Neuronal stem cell (in vitro differentiated cells): ENCODE data around the gene NFE2L3.
A peak's percentile ranks its signal among the peaks of the same experiment; 100 is the strongest.
"Not testable (repeated sequence)": the region's sequence is repeated elsewhere in the genome, so short reads cannot be mapped to it uniquely, and the experiment has no call there.

Source experiments
- DNase-seq: peaks from one replicate; pipeline ENCODE4 v3.0.0-alpha.2; 2013; ENCODE audit warnings: low spot score
- H2AFZ ChIP-seq: one replicate; pipeline ENCODE4 v1.6.1; 2013; ENCODE audit warnings: mild to moderate bottlenecking, low read length, inconsistent platforms
- H2AK5ac ChIP-seq: 2 replicates; pipeline ENCODE4 v1.6.1; 2013; ENCODE audit warnings: low read depth, mild to moderate bottlenecking, inconsistent platforms, low read length, moderate library complexity, mixed read lengths
- H2BK120ac ChIP-seq: 2 replicates; pipeline ENCODE4 v1.6.1; 2013; ENCODE audit warnings: low read depth, mild to moderate bottlenecking, inconsistent platforms, low read length, moderate library complexity, mixed read lengths
- H2BK12ac ChIP-seq: one replicate; pipeline ENCODE4 v1.6.1; 2013; ENCODE audit warnings: low read length, inconsistent platforms
- H2BK15ac ChIP-seq: 2 replicates; pipeline ENCODE4 v1.6.1; 2013; ENCODE audit warnings: mild to moderate bottlenecking, low read length, inconsistent platforms, mixed read lengths
- H2BK5ac ChIP-seq: one replicate; pipeline ENCODE4 v1.6.1; 2013; ENCODE audit warnings: inconsistent platforms, mild to moderate bottlenecking, low read length, moderate library complexity
- H3K14ac ChIP-seq: one replicate; pipeline ENCODE4 v1.6.1; 2013; ENCODE audit warnings: low read length, inconsistent platforms
- H3K18ac ChIP-seq: 2 replicates; pipeline ENCODE4 v1.6.1; 2013; ENCODE audit warnings: low read length, inconsistent platforms
- H3K23ac ChIP-seq: 2 replicates; pipeline ENCODE4 v1.6.1; 2013; ENCODE audit warnings: low read depth, mild to moderate bottlenecking, mixed read lengths, low read length, inconsistent platforms; ENCODE audit not compliant: poor library complexity
- H3K27ac ChIP-seq: replicated peaks from 3 replicates; pipeline ENCODE4 v1.5.1; 2013; ENCODE audit warnings: low read length, inconsistent platforms
- H3K27me3 ChIP-seq, 3 experiments: 2 replicates each; pipeline ENCODE4 v1.6.1; 2013; ENCODE audit warnings: low read length in 3 of 3, mild to moderate bottlenecking in 2 of 3, inconsistent platforms in 1 of 3, low read depth in 1 of 3, mixed read lengths in 1 of 3, moderate library complexity in 1 of 3; ENCODE audit not compliant: control insufficient read depth in 3 of 3, insufficient read depth in 3 of 3
- H3K36me3 ChIP-seq, 2 donors: replicated peaks in 1 of 2; 2 replicates each; pipeline ENCODE4 v1.6.1; 2013; ENCODE audit warnings: low read length in 2 of 2; ENCODE audit not compliant: control insufficient read depth in 2 of 2, insufficient read depth in 2 of 2
- H3K4ac ChIP-seq: 2 replicates; pipeline ENCODE4 v1.6.1; 2013; ENCODE audit warnings: inconsistent platforms, mild to moderate bottlenecking, low read length, moderate library complexity
- H3K4me1 ChIP-seq, 2 donors: 1 replicate in 1 of 2; 2 replicates in 1 of 2; pipeline ENCODE4 v1.6.1; 2013; ENCODE audit warnings: low read length in 2 of 2, low read depth in 1 of 2; ENCODE audit not compliant: control insufficient read depth in 2 of 2, insufficient read depth in 1 of 2
- H3K4me2 ChIP-seq: one replicate; pipeline ENCODE4 v1.6.1; 2013; ENCODE audit warnings: mild to moderate bottlenecking, low read length, inconsistent platforms; ENCODE audit not compliant: insufficient read depth, poor library complexity, severe bottlenecking
- H3K4me3 ChIP-seq, 2 donors: 2 replicates each; pipeline ENCODE4 v1.5.1; 2013; ENCODE audit warnings: low read length in 2 of 2, mild to moderate bottlenecking in 2 of 2, inconsistent platforms in 1 of 2, moderate library complexity in 1 of 2
- H3K79me1 ChIP-seq: one replicate; pipeline ENCODE4 v1.6.1; 2013; ENCODE audit warnings: low read depth, mild to moderate bottlenecking, inconsistent platforms, low read length, moderate library complexity
- H3K9ac ChIP-seq: one replicate; pipeline ENCODE4 v1.6.1; 2013; ENCODE audit warnings: mild to moderate bottlenecking, low read depth, low read length, inconsistent platforms; ENCODE audit not compliant: poor library complexity
- H3K9me3 ChIP-seq, 2 donors: replicated peaks in 1 of 2; 2 replicates each; pipeline versions ENCODE3 to v1.6.1; 2013; ENCODE audit warnings: low read length in 2 of 2, mild to moderate bottlenecking in 2 of 2, inconsistent platforms in 1 of 2, low read depth in 1 of 2, mixed read lengths in 1 of 2, moderate library complexity in 1 of 2; ENCODE audit not compliant: control insufficient read depth in 2 of 2, insufficient read depth in 1 of 2
- H4K8ac ChIP-seq: one replicate; pipeline ENCODE4 v1.6.1; 2013; ENCODE audit warnings: low read depth, mild to moderate bottlenecking, inconsistent platforms, low read length, moderate library complexity
- H4K91ac ChIP-seq: one replicate; pipeline ENCODE4 v1.6.1; 2013; ENCODE audit warnings: low read length, low read depth, mild to moderate bottlenecking, inconsistent platforms; ENCODE audit not compliant: poor library complexity
- WGBS, 2 donors: extraction: QIAGEN DNeasy Blood & Tissue Kit; methylation state at CpG; one replicate each; pipeline ENCODE4 v1.1.7; 2013; ENCODE audit warnings: missing lambda C conversion rate in 2 of 2, mixed read lengths in 1 of 2; ENCODE audit not compliant: insufficient read length in 2 of 2, insufficient replicate concordance in 1 of 2; ENCODE audit errors: extremely low coverage in 2 of 2; 5-methylcytosine and 5-hydroxymethylcytosine counted together

The NFE2L3 gene

GRCh38 chr7:26183545-26184280, 31.7 kb downstream of the NFE2L3 start:
- Histone ChIP-seq H3K27me3 (no peaks in the 10 kb centered on the region), H2BK12ac (no peak overlapping the region), H2BK5ac (no peak overlapping the region), H3K4me3 (no peak overlapping the region), H2BK15ac (no peak overlapping the region), H3K4me2 (no peak overlapping the region), H3K36me3 (peaks cover 2 to 20% of the 10 kb centered on the region in 2 donors), H3K9ac (no peak overlapping the region), H3K4ac (no peak overlapping the region), H2BK120ac (no peak overlapping the region), H4K8ac (no peak overlapping the region), H3K79me1 (no peaks in the 10 kb centered on the region), H3K14ac (no peak overlapping the region), H2AK5ac (no peak overlapping the region), H3K18ac (no peak overlapping the region), H3K4me1 (no peaks in the 10 kb centered on the region), H4K91ac (no peak overlapping the region), H3K27ac (peak overlapping the region; percentile 41), H3K9me3 (no peaks in the 10 kb centered on the region), H3K23ac (no peak overlapping the region), H2AFZ (no peak overlapping the region)
- no CpG with 5 or more reads among the region's 4 CpGs for WGBS, 2 donors
- no peak for DNase-seq

GRCh38 chr7:26184281-26185101, 32.5 kb downstream of the NFE2L3 start:
- not testable (repeated sequence) for H2BK120ac ChIP-seq, H2BK5ac ChIP-seq, H3K4me3 ChIP-seq, H2BK12ac ChIP-seq, H2AFZ ChIP-seq, H3K23ac ChIP-seq, H3K9me3 ChIP-seq, H3K4ac ChIP-seq, H3K79me1 ChIP-seq, H3K4me1 ChIP-seq, H2AK5ac ChIP-seq, H2BK15ac ChIP-seq, H4K91ac ChIP-seq, H3K9ac ChIP-seq, H3K14ac ChIP-seq, H3K4me2 ChIP-seq, H4K8ac ChIP-seq, DNase-seq, H3K27me3 ChIP-seq, H3K18ac ChIP-seq
- H3K27ac ChIP-seq, result peak overlapping the region; percentile 25
- WGBS, 2 donors, result no CpG with 5 or more reads among the region's 4 CpGs
- peaks cover 2 to 28% of the 10 kb centered on the region in 2 donors for H3K36me3 ChIP-seq

GRCh38 chr7:26185131-26185843, 33.3 kb downstream of the NFE2L3 start:
- Histone ChIP-seq H3K14ac (no peak overlapping the region), H2AK5ac (no peak overlapping the region), H3K27ac (peak overlapping the region; percentile 25), H4K8ac (no peak overlapping the region), H3K79me1 (no peaks in the 10 kb centered on the region), H3K9ac (no peak overlapping the region), H2BK12ac (no peak overlapping the region), H2AFZ (no peak overlapping the region), H2BK5ac (no peak overlapping the region), H3K27me3 (no peaks in the 10 kb centered on the region), H3K4me1 (no peaks in the 10 kb centered on the region), H3K9me3 (no peaks in the 10 kb centered on the region), H2BK120ac (no peak overlapping the region), H3K4ac (no peak overlapping the region), H2BK15ac (no peak overlapping the region), H3K36me3 (peaks cover 3 to 36% of the 10 kb centered on the region in 2 donors), H3K23ac (no peak overlapping the region), H3K18ac (no peak overlapping the region), H3K4me3 (no peak overlapping the region), H3K4me2 (no peak overlapping the region), H4K91ac (no peak overlapping the region)
- WGBS, 2 donors, result no CpG with 5 or more reads among the region's 10 CpGs
- DNase-seq, result no peak

- Histone ChIP-seq H4K8ac (no peak overlapping the region), H3K18ac (no peak overlapping the region), H3K14ac (no peak overlapping the region), H2BK5ac (no peak overlapping the region), H2BK15ac (no peak overlapping the region), H3K27me3 (no peaks in the 10 kb centered on the region), H3K4me1 (no peaks in the 10 kb centered on the region), H3K9me3 (no peaks in the 10 kb centered on the region), H3K4me3 (no peak overlapping the region), H3K27ac (no peak overlapping the region), H3K79me1 (no peaks in the 10 kb centered on the region), H3K4ac (no peak overlapping the region), H2AFZ (no peak overlapping the region), H3K23ac (no peak overlapping the region), H3K9ac (no peak overlapping the region), H2BK120ac (no peak overlapping the region), H3K36me3 (peaks cover 6 to 41% of the 10 kb centered on the region in 2 donors), H3K4me2 (no peak overlapping the region), H4K91ac (no peak overlapping the region), H2AK5ac (no peak overlapping the region), H2BK12ac (no peak overlapping the region)
- WGBS, 2 donors, result no CpG with 5 or more reads among the region's 1 CpG
- DNase-seq, result no peak
Observed at GRCh38 chr7:26185844-26186180, 33.8 kb downstream of the NFE2L3 start.
